Glutamatergic neuron (in vitro differentiated cells): ENCODE measurements around the gene NPR2. TPM values are rescaled to one million over a fixed set of nuclear protein-coding genes. Genes with fewer than 3 reads are reported as not detected.

Experiments
- DNase-seq: peaks from one replicate; pipeline ENCODE4 v3.0.0; 2022
- H3K27ac Mint-ChIP-seq: one replicate; pipeline ENCODE4 v1.8.0; 2020; ENCODE audit warnings: mild to moderate bottlenecking, mixed read lengths, inconsistent platforms; ENCODE audit not compliant: unreplicated experiment
- H3K27me3 Mint-ChIP-seq: one replicate; pipeline ENCODE4 v1.8.0; 2020; ENCODE audit warnings: mild to moderate bottlenecking, moderate library complexity, mixed read lengths, inconsistent platforms; ENCODE audit not compliant: unreplicated experiment
- H3K36me3 Mint-ChIP-seq: one replicate; pipeline ENCODE4 v1.8.0; 2020; ENCODE audit warnings: mild to moderate bottlenecking, mixed read lengths, inconsistent platforms; ENCODE audit not compliant: unreplicated experiment
- H3K4me1 Mint-ChIP-seq: one replicate; pipeline ENCODE4 v1.8.0; 2020; ENCODE audit warnings: mild to moderate bottlenecking, low read depth, mixed read lengths, inconsistent platforms; ENCODE audit not compliant: unreplicated experiment
- H3K4me3 Mint-ChIP-seq: one replicate; pipeline ENCODE4 v1.8.0; 2020; ENCODE audit warnings: mild to moderate bottlenecking, mixed read lengths, inconsistent platforms; ENCODE audit not compliant: unreplicated experiment
- H3K9me3 Mint-ChIP-seq: one replicate; pipeline ENCODE4 v1.8.0; 2020; ENCODE audit warnings: mild to moderate bottlenecking, moderate library complexity, mixed read lengths, inconsistent platforms; ENCODE audit not compliant: unreplicated experiment
- CTCF ChIP-seq: fragments of 200-600 bp; sonication (generic); IDR thresholded peaks from one replicate; pipeline ENCODE4 v1.5.0; 2021; ENCODE audit not compliant: partially characterized antibody, unreplicated experiment
- total RNA-seq: library from RNA; stranded (reverse); fragmentation: NEBNext Ultra II Directional; extraction: Animal tissue kit (Norgen Biotek cat#: 25700); gene quantifications from one replicate; pipeline ENCODE4 v1.2.1, GENCODE V29; 2021; ENCODE audit not compliant: unreplicated experiment

NPR2 gene
- total RNA-seq, 1 donor from 2014 or later = 357 TPM

GRCh38 chr9:35763181-35763580 is 28.2 kb upstream of the NPR2 start:
- no peak for TF ChIP-seq CTCF
- Mint-ChIP-seq H3K4me1 (peaks cover 3% of the 10 kb centered on the region), H3K27ac (no peak overlapping the region), H3K36me3 (no peaks in the 10 kb centered on the region), H3K4me3 (no peak overlapping the region), H3K27me3 (no peaks in the 10 kb centered on the region), H3K9me3 (peaks cover 4% of the 10 kb centered on the region)
- DNase-seq = no peak

- Mint-ChIP-seq H3K27ac (no peak overlapping the region), H3K4me1 (peaks cover 3% of the 10 kb centered on the region), H3K36me3 (no peaks in the 10 kb centered on the region), H3K9me3 (peaks cover 2% of the 10 kb centered on the region), H3K4me3 (no peak overlapping the region), H3K27me3 (no peaks in the 10 kb centered on the region)
- DNase-seq = no peak
- no peak for TF ChIP-seq CTCF
These were observed 27.6 kb upstream of the NPR2 start for GRCh38 chr9:35763803-35764202.

- no peak for TF ChIP-seq CTCF
- Mint-ChIP-seq H3K27me3 (no peaks in the 10 kb centered on the region), H3K4me1 (no peaks in the 10 kb centered on the region), H3K9me3 (no peaks in the 10 kb centered on the region), H3K27ac (no peak overlapping the region), H3K36me3 (no peaks in the 10 kb centered on the region), H3K4me3 (no peak overlapping the region)
- DNase-seq = no peak
These were observed 24.4 kb upstream of the NPR2 start for GRCh38 chr9:35766997-35767396.

- Mint-ChIP-seq H3K36me3 (no peaks in the 10 kb centered on the region), H3K9me3 (no peaks in the 10 kb centered on the region), H3K27ac (no peak overlapping the region), H3K27me3 (no peaks in the 10 kb centered on the region), H3K4me1 (no peaks in the 10 kb centered on the region), H3K4me3 (no peak overlapping the region)
- no peak for DNase-seq
- no peak for TF ChIP-seq CTCF
These were observed 23.9 kb upstream of the NPR2 start for GRCh38 chr9:35767458-35767857.

GRCh38 chr9:35769763-35770162 is 21.6 kb upstream of the NPR2 start:
- H3K9me3 Mint-ChIP-seq = no peaks in the 10 kb centered on the region
- no peak for DNase-seq
- H3K36me3 Mint-ChIP-seq = no peaks in the 10 kb centered on the region
- no peak for TF ChIP-seq CTCF
- H3K4me1 Mint-ChIP-seq = no peaks in the 10 kb centered on the region
- no peaks in the 10 kb centered on the region for H3K27me3 Mint-ChIP-seq
- no peak overlapping the region for H3K27ac Mint-ChIP-seq
- H3K4me3 Mint-ChIP-seq = no peak overlapping the region
